Panc1 (cell line): ENCODE results near the gene TREX2. TPM values are rescaled to one million over a fixed set of nuclear protein-coding genes. Genes with fewer than 3 reads are reported as not detected.

Experiments
- ATAC-seq: fragments of 200-7000 bp; cut with Tn5 transposase; 2 replicates; pipeline ENCODE4 v1.9.1; 2020; ENCODE audit warnings: mild to moderate bottlenecking, moderate library complexity
- BruUV-seq: library from RNA; stranded (reverse); fragments of 400-500 nt; replicated peaks from 2 replicates; lab custom pipeline; 2021; lab: Mats Ljungman, UMichigan
- CTCF ChIA-PET: fragments of 300-600 bp; sonication (Branson Sonifier 250); formaldehyde crosslinking; loops from one replicate; lab custom pipeline; 2022; ENCODE audit warnings: antibody characterized with exemption; lab: Charles Lee
- POLR2A ChIA-PET: fragments of 300-600 bp; sonication (Branson Sonifier 250); formaldehyde crosslinking; loops from one replicate; lab custom pipeline; 2022; ENCODE audit warnings: antibody characterized with exemption; lab: Charles Lee
- DNase-seq: peaks from one replicate; pipeline ENCODE4 v3.0.0-alpha.2; 2010; ENCODE audit warnings: low read depth, low spot score
- H3K27ac ChIP-seq: 2 replicates; pipeline ENCODE4 v1.5.1; 2011; ENCODE audit warnings: mild to moderate bottlenecking, low read length, inconsistent platforms
- H3K27me3 ChIP-seq: fragments of 200-500 bp; sonication (Bioruptor generic); 2 replicates; pipeline ENCODE4 v1.6.0; 2014; ENCODE audit warnings: low read length, inconsistent platforms; ENCODE audit not compliant: control insufficient read depth, insufficient read depth
- H3K36me3 ChIP-seq: fragments of 200-500 bp; sonication (Bioruptor generic); 2 replicates; pipeline ENCODE4 v1.5.1; 2014; ENCODE audit warnings: inconsistent platforms, mild to moderate bottlenecking, low read length, moderate library complexity; ENCODE audit not compliant: control insufficient read depth, insufficient read depth
- H3K4me1 ChIP-seq: 2 replicates; pipeline ENCODE4 v1.5.1; 2011; ENCODE audit warnings: inconsistent platforms, mild to moderate bottlenecking, low read length, moderate library complexity; ENCODE audit not compliant: control insufficient read depth, insufficient read depth
- H3K4me3 ChIP-seq, 2 experiments: 2 replicates each; pipeline ENCODE4 v1.5.1; 2011 to 2012; ENCODE audit warnings: low read depth in 2 of 2, low read length in 2 of 2, mild to moderate bottlenecking in 2 of 2, inconsistent platforms in 1 of 2, moderate library complexity in 1 of 2
- H3K9me3 ChIP-seq: fragments of 200-500 bp; sonication (Bioruptor generic); 2 replicates; pipeline ENCODE4 v1.5.1; 2014; ENCODE audit warnings: low read depth, mild to moderate bottlenecking, inconsistent platforms, low read length, moderate library complexity; ENCODE audit not compliant: control insufficient read depth, insufficient read depth
- CTCF ChIP-seq: fragments of 450-650 bp; IDR thresholded peaks from 2 replicates; pipeline ENCODE4 v1.5.1; 2017; ENCODE audit warnings: mild to moderate bottlenecking
- POLR2AphosphoS5 ChIP-seq: IDR thresholded peaks from 2 replicates; pipeline ENCODE4 v1.6.1; 2012; ENCODE audit warnings: mild to moderate bottlenecking, low read depth, low read length, moderate library complexity
- REST ChIP-seq, 2 experiments: IDR thresholded peaks; 2 replicates each; pipeline ENCODE4 v1.6.1; 2011 to 2012; ENCODE audit warnings: low read depth in 2 of 2, control low read depth in 1 of 2, low read length in 1 of 2, mild to moderate bottlenecking in 1 of 2, moderate library complexity in 1 of 2; ENCODE audit not compliant: insufficient read depth in 1 of 2
- SIN3A ChIP-seq: IDR thresholded peaks from 2 replicates; pipeline ENCODE4 v1.6.1; 2012; ENCODE audit warnings: low read depth, mild to moderate bottlenecking, low read length, moderate library complexity, borderline replicate concordance; ENCODE audit not compliant: insufficient read depth
- TCF7L2 ChIP-seq: IDR thresholded peaks from 2 replicates; pipeline ENCODE4 v1.6.1; 2011; ENCODE audit warnings: mild to moderate bottlenecking, low read depth, low read length, inconsistent platforms
- in situ Hi-C: cut with HindIII; loops from 2 replicates; pipeline ENCODE4 v1.10.0; 2016; ENCODE audit warnings: low sequenced_read_pairs, low pct_unique_long_range_greater_than_20kb
- intact Hi-C: fragments of 100-400 bp; cut with micrococcal nuclease; formaldehyde crosslinking; loops from one replicate; pipeline ENCODE4 v1.10.0; 2022; ENCODE audit not compliant: unreplicated experiment
- total RNA-seq: library from RNA; stranded (reverse); gene quantifications from one replicate; pipeline ENCODE4 v1.2.1, GENCODE V29; 2021; ENCODE audit not compliant: unreplicated experiment

TREX2 gene
- total RNA-seq, 1 experiment from 2014 or later, result 2.4 TPM

- no TSS peak for BruUV-seq
- Histone ChIP-seq H3K27ac (no peak within 1 kb of the TSS), H3K4me3 (peak within 1 kb of the TSS; percentile 22 to 39), H3K27me3 (no peaks in the 10 kb centered on the region), H3K36me3 (no peaks in the 10 kb centered on the region), H3K9me3 (no peaks in the 10 kb centered on the region), H3K4me1 (peaks cover 16% of the 10 kb centered on the region)
- POLR2A ChIA-PET, result no interaction called here
- ATAC-seq (peak; percentile 38), DNase-seq (no peak)
- intact Hi-C loops (no loop called here), in situ Hi-C loops (no loop called here)
- TF ChIP-seq REST (IDR thresholded peaks at IDR 0.05; ENCODE audit: insufficient read depth in 1 of 2, low read depth in 2 of 2, low read length in 1 of 2), result no peak
- TF ChIP-seq CTCF, result no peak
- no peak for TF ChIP-seq TCF7L2
- no peak for TF ChIP-seq POLR2AphosphoS5
- TF ChIP-seq SIN3A, result no peak
- CTCF ChIA-PET, result interaction anchor here (1.1 kb wide), 1 partner anchor 24 kb away, joined by 4 read pairs; no protein-coding TSS in a partner anchor
These were observed 48.9 kb upstream of the TREX2 start, which contains the start of gene BGN for GRCh38 chrX:153494541-153495361. Gene BGN, plus strand, starts transcription at chrX:153494980. Its CDS starts 9,652 bp downstream, at chrX:153504632.

DNA sequence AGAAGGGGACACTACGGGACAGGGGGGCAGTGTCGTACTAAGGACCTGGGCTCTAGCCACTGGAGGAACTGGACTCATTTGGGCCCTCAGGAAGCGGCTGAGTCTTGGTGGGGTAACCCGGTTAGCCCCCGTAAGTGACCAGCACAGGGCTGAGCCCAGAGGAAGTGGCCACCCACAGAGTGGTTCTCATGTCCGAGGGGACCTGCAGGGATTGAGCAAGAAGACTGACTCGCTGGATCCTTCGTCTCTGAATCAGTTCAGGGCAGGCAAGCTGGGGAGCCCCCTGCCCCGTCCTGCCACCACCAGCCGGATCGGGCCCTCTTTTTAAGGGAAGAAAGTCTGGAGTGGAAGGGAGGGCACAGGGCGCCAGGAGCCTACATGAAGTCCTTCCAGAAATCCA lies 48.2 kb upstream of the TREX2 start:
- ATAC-seq (no peak), DNase-seq (no peak)
- no TSS peak for BruUV-seq
- POLR2A ChIA-PET, result no interaction called here
- Histone ChIP-seq H3K4me1 (peaks cover 19% of the 10 kb centered on the region), H3K9me3 (no peaks in the 10 kb centered on the region), H3K36me3 (no peaks in the 10 kb centered on the region), H3K27me3 (no peaks in the 10 kb centered on the region), H3K4me3 (no peak overlapping the region), H3K27ac (no peak overlapping the region)
- CTCF ChIA-PET, result interaction anchor here (1.1 kb wide), 1 partner anchor 23 kb away, joined by 4 read pairs; no protein-coding TSS in a partner anchor
- intact Hi-C loops, result no loop called here
- in situ Hi-C loops, result no loop called here
- TF ChIP-seq REST (IDR thresholded peaks at IDR 0.05; ENCODE audit: insufficient read depth in 1 of 2, low read depth in 2 of 2, low read length in 1 of 2), result no peak
